ENCODE results near the gene S100A9. TPM values are rescaled to one million over a fixed set of nuclear protein-coding genes. Genes with fewer than 3 reads are reported as not detected.
"Not testable (repeated sequence)": the region's sequence is repeated elsewhere in the genome, so short reads cannot be mapped to it uniquely, and the experiment has no call there.

The S100A9 gene
- total and polyA plus RNA-seq, 2 experiments from 2014 or later = 0.74 TPM; not detected in 1

- Histone ChIP-seq H3K36me3 (no peaks in the 10 kb centered on the region), H3K27me3 (no peaks in the 10 kb centered on the region), H3K27ac (no peak overlapping the region), H3K9me3 (ENCODE audit: low read depth) (no peaks in the 10 kb centered on the region), H3K4me1 (ENCODE audit: low read depth) (peaks cover 37% of the 10 kb centered on the region), H3K4me3 (no peak overlapping the region)
- no peak for DNase-seq (ENCODE audit: low read depth in 1 of 2, low spot score in 1 of 2)
- no peak for TF ChIP-seq CTCF (IDR thresholded peaks at IDR 0.05; ENCODE audit: low read depth, low read length)
Observed at GRCh38 chr1:153346077-153346723, 11.5 kb upstream of the S100A9 start.

GRCh38 chr1:153347049-153347448 is 10.6 kb upstream of the S100A9 start:
- not testable (repeated sequence) for H3K27ac ChIP-seq; H3K9me3 ChIP-seq (ENCODE audit: low read depth); H3K27me3 ChIP-seq; H3K36me3 ChIP-seq; DNase-seq (ENCODE audit: low read depth in 1 of 2, low spot score in 1 of 2); H3K4me3 ChIP-seq
- H3K4me1 ChIP-seq (ENCODE audit: low read depth) = peaks cover 28% of the 10 kb centered on the region

- no peaks in the 10 kb centered on the region for H3K36me3 ChIP-seq
- no peaks in the 10 kb centered on the region for H3K27me3 ChIP-seq
- H3K9me3 ChIP-seq (ENCODE audit: low read depth) = no peaks in the 10 kb centered on the region
- no peak overlapping the region for H3K4me3 ChIP-seq
- no peak for DNase-seq (ENCODE audit: low read depth in 1 of 2, low spot score in 1 of 2)
- H3K4me1 ChIP-seq (ENCODE audit: low read depth) = peaks cover 20% of the 10 kb centered on the region
- TF ChIP-seq CTCF (IDR thresholded peaks at IDR 0.05; ENCODE audit: low read depth, low read length) = no peak
- H3K27ac ChIP-seq = no peak overlapping the region
Observed at GRCh38 chr1:153347856-153348255, 9.8 kb upstream of the S100A9 start.

GRCh38 chr1:153348511-153349362 is 8.9 kb upstream of the S100A9 start, which contains the start of gene PGLYRP4:
Gene PGLYRP4, minus strand, starts transcription at chr1:153348841. Its CDS starts 909 bp downstream, at chr1:153347932.
- TF ChIP-seq CTCF (IDR thresholded peaks at IDR 0.05; ENCODE audit: low read depth, low read length) = no peak
- Histone ChIP-seq H3K4me1 (ENCODE audit: low read depth) (peaks cover 12% of the 10 kb centered on the region), H3K9me3 (ENCODE audit: low read depth) (no peaks in the 10 kb centered on the region), H3K27ac (no peak within 1 kb of the TSS), H3K4me3 (no peak within 1 kb of the TSS), H3K36me3 (no peaks in the 10 kb centered on the region), H3K27me3 (no peaks in the 10 kb centered on the region)
- no peak for DNase-seq (ENCODE audit: low read depth in 1 of 2, low spot score in 1 of 2)

- Histone ChIP-seq H3K36me3 (no peaks in the 10 kb centered on the region), H3K4me3 (no peak overlapping the region), H3K27me3 (no peaks in the 10 kb centered on the region), H3K9me3 (ENCODE audit: low read depth) (no peaks in the 10 kb centered on the region), H3K27ac (no peak overlapping the region), H3K4me1 (ENCODE audit: low read depth) (peaks cover 4% of the 10 kb centered on the region)
- TF ChIP-seq CTCF (IDR thresholded peaks at IDR 0.05; ENCODE audit: low read depth, low read length) = no peak
- DNase-seq (ENCODE audit: low read depth in 1 of 2, low spot score in 1 of 2) = no peak
Observed at GRCh38 chr1:153349363-153350320, 8.0 kb upstream of the S100A9 start.
